WTC11 (cell line): Measurements from ENCODE around the gene NNMT. TPM values are rescaled to one million over a fixed set of nuclear protein-coding genes. Genes with fewer than 3 reads are reported as not detected.

Experiments
- ATAC-seq: fragments of 200-7000 bp; cut with Tn5 transposase; 2 replicates; pipeline ENCODE4 v1.10.0; 2021; ENCODE audit warnings: mild to moderate bottlenecking, moderate library complexity
- CTCF ChIA-PET: fragments of 300-600 bp; sonication (Branson Sonifier 250); formaldehyde crosslinking; loops from one replicate; lab custom pipeline; 2021; ENCODE audit warnings: antibody characterized with exemption; lab: Charles Lee
- POLR2A ChIA-PET: fragments of 350-600 bp; sonication (Branson Sonifier 250); formaldehyde crosslinking; loops from one replicate; lab custom pipeline; 2021; ENCODE audit warnings: antibody characterized with exemption; lab: Charles Lee
- DNase-seq: peaks from one replicate; pipeline ENCODE4 v3.0.0; 2021; ENCODE audit warnings: low spot score
- H3K27ac Mint-ChIP-seq: 2 replicates; pipeline ENCODE4 v1.8.0; 2021; ENCODE audit warnings: mixed read lengths
- H3K27me3 Mint-ChIP-seq: 2 replicates; pipeline ENCODE4 v1.8.0; 2021; ENCODE audit warnings: low read depth, mild to moderate bottlenecking, moderate library complexity, mixed read lengths
- H3K36me3 Mint-ChIP-seq: 2 replicates; pipeline ENCODE4 v1.8.0; 2021; ENCODE audit warnings: mixed read lengths
- H3K4me1 Mint-ChIP-seq: 2 replicates; pipeline ENCODE4 v1.8.0; 2022; ENCODE audit warnings: mixed read lengths
- H3K4me3 Mint-ChIP-seq: 2 replicates; pipeline ENCODE4 v1.8.0; 2021; ENCODE audit warnings: mild to moderate bottlenecking, moderate library complexity, mixed read lengths
- H3K9me3 Mint-ChIP-seq: 2 replicates; pipeline ENCODE4 v1.8.0; 2021; ENCODE audit warnings: mixed read lengths
- ATF1 ChIP-seq: sonication (generic); formaldehyde crosslinking; IDR thresholded peaks from 2 replicates; pipeline ENCODE4 v1.8.1; 2023; ENCODE audit warnings: mild to moderate bottlenecking, moderate library complexity, missing genetic modification reagents
- CREB1 ChIP-seq: sonication (generic); formaldehyde crosslinking; IDR thresholded peaks from 2 replicates; pipeline ENCODE4 v1.8.0; 2023; ENCODE audit warnings: mild to moderate bottlenecking, missing genetic modification reagents
- NFATC4 ChIP-seq: fragments of 250-450 bp; sonication (Bioruptor Pico); IDR thresholded peaks from 2 replicates; pipeline ENCODE4 v1.9.0; 2021; ENCODE audit warnings: mild to moderate bottlenecking
- NFE2L1 ChIP-seq: sonication (generic); formaldehyde crosslinking; IDR thresholded peaks from 2 replicates; pipeline ENCODE4 v1.8.1; 2023; ENCODE audit warnings: missing genetic modification reagents
- OVOL2 ChIP-seq: fragments of 250-450 bp; sonication (Bioruptor Pico); IDR thresholded peaks from 2 replicates; pipeline ENCODE4 v1.9.0; 2021; ENCODE audit warnings: mild to moderate bottlenecking, borderline replicate concordance
- SP1 ChIP-seq: sonication (generic); formaldehyde crosslinking; conservative IDR thresholded peaks from 2 replicates; pipeline ENCODE4 v1.8.1; 2022; ENCODE audit warnings: missing genetic modification reagents
- TEAD1 ChIP-seq: sonication (generic); formaldehyde crosslinking; IDR thresholded peaks from 2 replicates; pipeline ENCODE4 v1.8.0; 2022; ENCODE audit warnings: mild to moderate bottlenecking, missing genetic modification reagents
- TEAD4 ChIP-seq: sonication (generic); formaldehyde crosslinking; IDR thresholded peaks from 2 replicates; pipeline ENCODE4 v1.8.0; 2022; ENCODE audit warnings: mild to moderate bottlenecking, missing genetic modification reagents
- ZNF232 ChIP-seq: sonication (generic); formaldehyde crosslinking; IDR thresholded peaks from 2 replicates; pipeline ENCODE4 v1.8.0; 2022; ENCODE audit warnings: mild to moderate bottlenecking, missing genetic modification reagents
- ZNF263 ChIP-seq: sonication (generic); formaldehyde crosslinking; IDR thresholded peaks from 2 replicates; pipeline ENCODE4 v1.8.1; 2022; ENCODE audit warnings: low read depth, mild to moderate bottlenecking, moderate library complexity, missing genetic modification reagents
- total RNA-seq: library from RNA; stranded (reverse); gene quantifications from 3 replicates; pipeline ENCODE4 v1.2.3, GENCODE V29; 2021
- TF ChIP-seq, protein P1 (sequence below): fragments of 250-450 bp; sonication (Bioruptor Pico); IDR thresholded peaks from 2 replicates; pipeline ENCODE4 v2.1.2; 2022; ENCODE audit warnings: mild to moderate bottlenecking, moderate library complexity
- TF ChIP-seq, protein P2 (sequence below): sonication (generic); formaldehyde crosslinking; IDR thresholded peaks from 2 replicates; pipeline ENCODE4 v1.8.0; 2023; ENCODE audit warnings: mild to moderate bottlenecking, missing genetic modification reagents
- TF ChIP-seq, protein P3 (sequence below): sonication (generic); formaldehyde crosslinking; IDR thresholded peaks from 2 replicates; pipeline ENCODE4 v1.8.0; 2022; ENCODE audit warnings: mild to moderate bottlenecking, missing genetic modification reagents
- TF ChIP-seq, protein P4 (sequence below): sonication (generic); formaldehyde crosslinking; IDR thresholded peaks from 2 replicates; pipeline ENCODE4 v1.8.1; 2023; ENCODE audit warnings: mild to moderate bottlenecking, missing genetic modification reagents
- TF ChIP-seq, protein P5 (sequence below): sonication (generic); formaldehyde crosslinking; conservative IDR thresholded peaks from 2 replicates; pipeline ENCODE4 v1.8.1; 2022; ENCODE audit warnings: mild to moderate bottlenecking, missing genetic modification reagents
- TF ChIP-seq, protein P6 (sequence below): sonication (generic); formaldehyde crosslinking; IDR thresholded peaks from 2 replicates; pipeline ENCODE4 v1.8.1; 2023; ENCODE audit warnings: mild to moderate bottlenecking, moderate library complexity, missing genetic modification reagents
- TF ChIP-seq, protein P7 (sequence below): sonication (generic); formaldehyde crosslinking; IDR thresholded peaks from 2 replicates; pipeline ENCODE4 v1.8.1; 2022; ENCODE audit warnings: mild to moderate bottlenecking, moderate library complexity, missing genetic modification reagents
- TF ChIP-seq, protein P8 (sequence below): sonication (generic); formaldehyde crosslinking; IDR thresholded peaks from 2 replicates; pipeline ENCODE4 v1.8.1; 2022; ENCODE audit warnings: low read depth, mild to moderate bottlenecking, moderate library complexity, missing genetic modification reagents, borderline replicate concordance
- TF ChIP-seq, protein P9 (sequence below): fragments of 250-450 bp; sonication (Bioruptor Pico); IDR thresholded peaks from 2 replicates; pipeline ENCODE4 v1.9.0; 2021; ENCODE audit warnings: moderate library complexity, mild to moderate bottlenecking, inconsistent platforms, borderline replicate concordance
- TF ChIP-seq, protein P10 (sequence below): sonication (generic); formaldehyde crosslinking; IDR thresholded peaks from 2 replicates; pipeline ENCODE4 v1.8.1; 2022; ENCODE audit warnings: mild to moderate bottlenecking, missing genetic modification reagents, moderate library complexity, borderline replicate concordance

NNMT gene
- total RNA-seq, 1 experiment from 2014 or later, result 0.50 TPM

DNA sequence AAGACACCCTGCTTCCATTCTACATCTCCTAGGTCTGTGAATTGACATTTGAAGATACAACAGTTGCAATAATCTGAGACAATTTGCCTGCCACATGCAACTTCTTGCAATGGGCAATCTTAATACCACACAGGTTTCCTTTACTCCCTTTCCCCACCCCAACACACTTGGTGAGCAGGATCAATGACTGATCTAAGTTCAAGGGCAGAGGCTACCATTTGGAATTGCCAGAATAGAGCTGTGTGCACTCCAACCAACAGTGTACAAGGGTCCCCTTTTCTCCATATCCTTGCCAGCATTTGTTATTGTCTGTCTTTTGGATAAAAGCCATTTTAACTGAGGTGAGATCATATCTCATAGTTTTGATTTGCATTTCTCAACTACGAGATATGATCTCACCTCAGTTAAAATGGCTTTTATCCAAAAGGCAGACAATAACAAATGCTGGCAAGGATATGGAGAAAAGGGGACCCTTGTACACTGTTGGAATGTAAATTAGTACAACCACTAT lies 2.9 kb upstream of the NNMT start:
- POLR2A ChIA-PET, result no interaction called here
- ATAC-seq (no peak), DNase-seq (no peak)
- CTCF ChIA-PET, result no interaction called here
- H3K9me3 Mint-ChIP-seq, result peaks cover 4% of the 10 kb centered on the region
- H3K27me3 Mint-ChIP-seq, result no peaks in the 10 kb centered on the region
- no peaks in the 10 kb centered on the region for H3K36me3 Mint-ChIP-seq
- no peak overlapping the region for H3K27ac Mint-ChIP-seq
- TF ChIP-seq, protein P1, sequence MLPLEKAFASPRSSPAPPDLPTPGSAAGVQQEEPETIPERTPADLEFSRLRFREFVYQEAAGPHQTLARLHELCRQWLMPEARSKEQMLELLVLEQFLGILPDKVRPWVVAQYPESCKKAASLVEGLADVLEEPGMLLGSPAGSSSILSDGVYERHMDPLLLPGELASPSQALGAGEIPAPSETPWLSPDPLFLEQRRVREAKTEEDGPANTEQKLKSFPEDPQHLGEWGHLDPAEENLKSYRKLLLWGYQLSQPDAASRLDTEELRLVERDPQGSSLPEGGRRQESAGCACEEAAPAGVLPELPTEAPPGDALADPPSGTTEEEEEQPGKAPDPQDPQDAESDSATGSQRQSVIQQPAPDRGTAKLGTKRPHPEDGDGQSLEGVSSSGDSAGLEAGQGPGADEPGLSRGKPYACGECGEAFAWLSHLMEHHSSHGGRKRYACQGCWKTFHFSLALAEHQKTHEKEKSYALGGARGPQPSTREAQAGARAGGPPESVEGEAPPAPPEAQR (CRISPR knock-in tag), result no peak
- no peak for TF ChIP-seq OVOL2 (CRISPR knock-in tag)
- TF ChIP-seq, protein P2, sequence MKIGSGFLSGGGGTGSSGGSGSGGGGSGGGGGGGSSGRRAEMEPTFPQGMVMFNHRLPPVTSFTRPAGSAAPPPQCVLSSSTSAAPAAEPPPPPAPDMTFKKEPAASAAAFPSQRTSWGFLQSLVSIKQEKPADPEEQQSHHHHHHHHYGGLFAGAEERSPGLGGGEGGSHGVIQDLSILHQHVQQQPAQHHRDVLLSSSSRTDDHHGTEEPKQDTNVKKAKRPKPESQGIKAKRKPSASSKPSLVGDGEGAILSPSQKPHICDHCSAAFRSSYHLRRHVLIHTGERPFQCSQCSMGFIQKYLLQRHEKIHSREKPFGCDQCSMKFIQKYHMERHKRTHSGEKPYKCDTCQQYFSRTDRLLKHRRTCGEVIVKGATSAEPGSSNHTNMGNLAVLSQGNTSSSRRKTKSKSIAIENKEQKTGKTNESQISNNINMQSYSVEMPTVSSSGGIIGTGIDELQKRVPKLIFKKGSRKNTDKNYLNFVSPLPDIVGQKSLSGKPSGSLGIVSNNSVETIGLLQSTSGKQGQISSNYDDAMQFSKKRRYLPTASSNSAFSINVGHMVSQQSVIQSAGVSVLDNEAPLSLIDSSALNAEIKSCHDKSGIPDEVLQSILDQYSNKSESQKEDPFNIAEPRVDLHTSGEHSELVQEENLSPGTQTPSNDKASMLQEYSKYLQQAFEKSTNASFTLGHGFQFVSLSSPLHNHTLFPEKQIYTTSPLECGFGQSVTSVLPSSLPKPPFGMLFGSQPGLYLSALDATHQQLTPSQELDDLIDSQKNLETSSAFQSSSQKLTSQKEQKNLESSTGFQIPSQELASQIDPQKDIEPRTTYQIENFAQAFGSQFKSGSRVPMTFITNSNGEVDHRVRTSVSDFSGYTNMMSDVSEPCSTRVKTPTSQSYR (CRISPR knock-in tag), result no peak
- TF ChIP-seq, protein P3, sequence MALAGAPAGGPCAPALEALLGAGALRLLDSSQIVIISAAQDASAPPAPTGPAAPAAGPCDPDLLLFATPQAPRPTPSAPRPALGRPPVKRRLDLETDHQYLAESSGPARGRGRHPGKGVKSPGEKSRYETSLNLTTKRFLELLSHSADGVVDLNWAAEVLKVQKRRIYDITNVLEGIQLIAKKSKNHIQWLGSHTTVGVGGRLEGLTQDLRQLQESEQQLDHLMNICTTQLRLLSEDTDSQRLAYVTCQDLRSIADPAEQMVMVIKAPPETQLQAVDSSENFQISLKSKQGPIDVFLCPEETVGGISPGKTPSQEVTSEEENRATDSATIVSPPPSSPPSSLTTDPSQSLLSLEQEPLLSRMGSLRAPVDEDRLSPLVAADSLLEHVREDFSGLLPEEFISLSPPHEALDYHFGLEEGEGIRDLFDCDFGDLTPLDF (CRISPR knock-in tag), result no peak
- TF ChIP-seq SP1 (CRISPR knock-in tag), result no peak
- TF ChIP-seq, protein P4, sequence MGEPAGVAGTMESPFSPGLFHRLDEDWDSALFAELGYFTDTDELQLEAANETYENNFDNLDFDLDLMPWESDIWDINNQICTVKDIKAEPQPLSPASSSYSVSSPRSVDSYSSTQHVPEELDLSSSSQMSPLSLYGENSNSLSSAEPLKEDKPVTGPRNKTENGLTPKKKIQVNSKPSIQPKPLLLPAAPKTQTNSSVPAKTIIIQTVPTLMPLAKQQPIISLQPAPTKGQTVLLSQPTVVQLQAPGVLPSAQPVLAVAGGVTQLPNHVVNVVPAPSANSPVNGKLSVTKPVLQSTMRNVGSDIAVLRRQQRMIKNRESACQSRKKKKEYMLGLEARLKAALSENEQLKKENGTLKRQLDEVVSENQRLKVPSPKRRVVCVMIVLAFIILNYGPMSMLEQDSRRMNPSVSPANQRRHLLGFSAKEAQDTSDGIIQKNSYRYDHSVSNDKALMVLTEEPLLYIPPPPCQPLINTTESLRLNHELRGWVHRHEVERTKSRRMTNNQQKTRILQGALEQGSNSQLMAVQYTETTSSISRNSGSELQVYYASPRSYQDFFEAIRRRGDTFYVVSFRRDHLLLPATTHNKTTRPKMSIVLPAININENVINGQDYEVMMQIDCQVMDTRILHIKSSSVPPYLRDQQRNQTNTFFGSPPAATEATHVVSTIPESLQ (CRISPR knock-in tag), result no peak
- TF ChIP-seq, protein P5, sequence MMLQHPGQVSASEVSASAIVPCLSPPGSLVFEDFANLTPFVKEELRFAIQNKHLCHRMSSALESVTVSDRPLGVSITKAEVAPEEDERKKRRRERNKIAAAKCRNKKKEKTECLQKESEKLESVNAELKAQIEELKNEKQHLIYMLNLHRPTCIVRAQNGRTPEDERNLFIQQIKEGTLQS (CRISPR knock-in tag), result no peak
- TF ChIP-seq, protein P6, sequence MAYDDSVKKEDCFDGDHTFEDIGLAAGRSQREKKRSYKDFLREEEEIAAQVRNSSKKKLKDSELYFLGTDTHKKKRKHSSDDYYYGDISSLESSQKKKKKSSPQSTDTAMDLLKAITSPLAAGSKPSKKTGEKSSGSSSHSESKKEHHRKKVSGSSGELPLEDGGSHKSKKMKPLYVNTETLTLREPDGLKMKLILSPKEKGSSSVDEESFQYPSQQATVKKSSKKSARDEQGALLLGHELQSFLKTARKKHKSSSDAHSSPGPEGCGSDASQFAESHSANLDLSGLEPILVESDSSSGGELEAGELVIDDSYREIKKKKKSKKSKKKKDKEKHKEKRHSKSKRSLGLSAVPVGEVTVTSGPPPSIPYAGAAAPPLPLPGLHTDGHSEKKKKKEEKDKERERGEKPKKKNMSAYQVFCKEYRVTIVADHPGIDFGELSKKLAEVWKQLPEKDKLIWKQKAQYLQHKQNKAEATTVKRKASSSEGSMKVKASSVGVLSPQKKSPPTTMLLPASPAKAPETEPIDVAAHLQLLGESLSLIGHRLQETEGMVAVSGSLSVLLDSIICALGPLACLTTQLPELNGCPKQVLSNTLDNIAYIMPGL (CRISPR knock-in tag), result no peak
- TF ChIP-seq, protein P7, sequence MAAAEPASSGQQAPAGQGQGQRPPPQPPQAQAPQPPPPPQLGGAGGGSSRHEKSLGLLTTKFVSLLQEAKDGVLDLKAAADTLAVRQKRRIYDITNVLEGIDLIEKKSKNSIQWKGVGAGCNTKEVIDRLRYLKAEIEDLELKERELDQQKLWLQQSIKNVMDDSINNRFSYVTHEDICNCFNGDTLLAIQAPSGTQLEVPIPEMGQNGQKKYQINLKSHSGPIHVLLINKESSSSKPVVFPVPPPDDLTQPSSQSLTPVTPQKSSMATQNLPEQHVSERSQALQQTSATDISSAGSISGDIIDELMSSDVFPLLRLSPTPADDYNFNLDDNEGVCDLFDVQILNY (CRISPR knock-in tag), result no peak
- TF ChIP-seq NFATC4 (CRISPR knock-in tag), result no peak
- no peak for TF ChIP-seq TEAD1 (CRISPR knock-in tag)
- no peak for TF ChIP-seq ZNF263 (CRISPR knock-in tag)
- no peak for TF ChIP-seq ZNF232 (CRISPR knock-in tag)
- TF ChIP-seq, protein P8, sequence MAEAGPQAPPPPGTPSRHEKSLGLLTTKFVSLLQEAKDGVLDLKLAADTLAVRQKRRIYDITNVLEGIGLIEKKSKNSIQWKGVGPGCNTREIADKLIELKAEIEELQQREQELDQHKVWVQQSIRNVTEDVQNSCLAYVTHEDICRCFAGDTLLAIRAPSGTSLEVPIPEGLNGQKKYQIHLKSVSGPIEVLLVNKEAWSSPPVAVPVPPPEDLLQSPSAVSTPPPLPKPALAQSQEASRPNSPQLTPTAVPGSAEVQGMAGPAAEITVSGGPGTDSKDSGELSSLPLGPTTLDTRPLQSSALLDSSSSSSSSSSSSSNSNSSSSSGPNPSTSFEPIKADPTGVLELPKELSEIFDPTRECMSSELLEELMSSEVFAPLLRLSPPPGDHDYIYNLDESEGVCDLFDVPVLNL (CRISPR knock-in tag), result no peak
- TF ChIP-seq TEAD4 (CRISPR knock-in tag), result no peak
- TF ChIP-seq CREB1 (CRISPR knock-in tag), result no peak
- TF ChIP-seq, protein P9, sequence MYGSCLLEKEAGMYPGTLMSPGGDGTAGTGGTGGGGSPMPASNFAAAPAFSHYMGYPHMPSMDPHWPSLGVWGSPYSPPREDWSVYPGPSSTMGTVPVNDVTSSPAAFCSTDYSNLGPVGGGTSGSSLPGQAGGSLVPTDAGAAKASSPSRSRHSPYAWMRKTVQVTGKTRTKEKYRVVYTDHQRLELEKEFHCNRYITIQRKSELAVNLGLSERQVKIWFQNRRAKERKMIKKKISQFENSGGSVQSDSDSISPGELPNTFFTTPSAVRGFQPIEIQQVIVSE (CRISPR knock-in tag), result no peak
- no peak for TF ChIP-seq ATF1 (CRISPR knock-in tag)
- TF ChIP-seq NFE2L1 (CRISPR knock-in tag), result no peak
- TF ChIP-seq, protein P10, sequence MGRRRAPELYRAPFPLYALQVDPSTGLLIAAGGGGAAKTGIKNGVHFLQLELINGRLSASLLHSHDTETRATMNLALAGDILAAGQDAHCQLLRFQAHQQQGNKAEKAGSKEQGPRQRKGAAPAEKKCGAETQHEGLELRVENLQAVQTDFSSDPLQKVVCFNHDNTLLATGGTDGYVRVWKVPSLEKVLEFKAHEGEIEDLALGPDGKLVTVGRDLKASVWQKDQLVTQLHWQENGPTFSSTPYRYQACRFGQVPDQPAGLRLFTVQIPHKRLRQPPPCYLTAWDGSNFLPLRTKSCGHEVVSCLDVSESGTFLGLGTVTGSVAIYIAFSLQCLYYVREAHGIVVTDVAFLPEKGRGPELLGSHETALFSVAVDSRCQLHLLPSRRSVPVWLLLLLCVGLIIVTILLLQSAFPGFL, result no peak
- TF ChIP-seq, all 79 proteins: peak for 0
- Mint-ChIP-seq H3K4me1 (peaks cover 12% of the 10 kb centered on the region), H3K4me3 (no peak overlapping the region)
